ENCODE results near the gene FBXO31. TPM values are rescaled to one million over a fixed set of nuclear protein-coding genes. Genes with fewer than 3 reads are reported as not detected.
A peak's percentile ranks its signal among the peaks of the same experiment; 100 is the strongest.

The FBXO31 gene
- total RNA-seq, 1 experiment from 2014 or later = 12.5 TPM

DNA sequence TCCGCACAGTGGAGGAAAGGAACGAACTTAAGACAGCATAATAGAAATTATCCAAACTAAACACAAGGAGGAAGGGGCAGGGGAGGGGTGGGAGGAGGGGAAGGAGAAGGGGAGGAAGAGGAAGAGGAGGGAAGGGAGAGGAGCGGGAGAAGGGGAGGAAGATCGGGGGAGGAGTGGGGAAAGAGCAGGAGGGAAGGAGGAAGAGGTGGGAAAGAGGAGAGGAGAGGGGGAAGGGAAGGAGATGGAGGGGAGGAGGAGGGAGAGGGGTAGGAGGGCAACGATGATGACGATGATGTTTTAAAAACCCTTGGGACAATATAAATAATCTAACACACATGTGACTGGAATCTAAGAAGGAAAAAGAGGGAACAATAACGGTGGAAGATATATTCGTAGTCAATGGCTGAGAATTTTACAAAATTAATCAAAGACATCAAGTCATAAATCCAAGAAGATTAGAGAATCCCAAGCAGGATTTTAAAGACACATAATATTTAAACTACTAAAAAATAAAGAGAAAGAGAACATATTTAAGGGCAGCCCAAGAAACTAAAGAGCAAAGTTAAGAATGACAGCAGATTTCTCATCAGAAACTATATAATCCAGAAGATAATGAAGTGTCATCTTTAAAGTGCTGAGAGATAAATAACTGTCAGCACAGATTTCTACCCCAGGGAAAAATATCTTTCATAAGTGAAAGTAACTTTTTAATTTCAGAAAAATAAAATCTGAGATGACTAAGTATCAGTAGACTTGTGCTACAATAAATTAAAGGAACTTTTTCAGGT is 96.5 kb downstream of the FBXO31 start:
- in situ Hi-C loops (cut with HindIII; ENCODE audit: low pct_unique_long_range_greater_than_20kb, low sequenced_read_pairs) = no loop called here
- DNase-seq (ENCODE audit: low read depth, low spot score) = no peak

DNA sequence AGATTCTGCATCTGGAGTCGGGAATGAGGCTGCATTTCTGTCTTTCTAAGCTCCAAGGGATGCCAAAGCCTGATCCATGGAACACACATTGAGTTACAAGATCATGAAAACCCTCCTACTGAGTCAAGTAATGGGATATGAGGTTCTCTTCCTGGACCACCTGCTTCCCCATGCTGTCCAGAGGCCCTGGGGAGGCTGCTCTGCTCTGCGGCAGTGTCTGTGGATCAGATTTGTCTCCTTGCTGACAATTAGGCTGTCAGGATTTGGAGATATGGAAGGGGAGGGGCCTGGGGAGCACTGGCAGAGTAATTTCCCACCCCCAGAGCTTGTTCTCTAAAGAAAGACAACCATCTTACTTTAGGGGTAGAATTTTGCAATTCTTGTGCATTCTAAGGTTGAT is 99.4 kb downstream of the FBXO31 start:
- in situ Hi-C loops (cut with HindIII; ENCODE audit: low pct_unique_long_range_greater_than_20kb, low sequenced_read_pairs) = no loop called here
- no peak for DNase-seq (ENCODE audit: low read depth, low spot score)

DNA sequence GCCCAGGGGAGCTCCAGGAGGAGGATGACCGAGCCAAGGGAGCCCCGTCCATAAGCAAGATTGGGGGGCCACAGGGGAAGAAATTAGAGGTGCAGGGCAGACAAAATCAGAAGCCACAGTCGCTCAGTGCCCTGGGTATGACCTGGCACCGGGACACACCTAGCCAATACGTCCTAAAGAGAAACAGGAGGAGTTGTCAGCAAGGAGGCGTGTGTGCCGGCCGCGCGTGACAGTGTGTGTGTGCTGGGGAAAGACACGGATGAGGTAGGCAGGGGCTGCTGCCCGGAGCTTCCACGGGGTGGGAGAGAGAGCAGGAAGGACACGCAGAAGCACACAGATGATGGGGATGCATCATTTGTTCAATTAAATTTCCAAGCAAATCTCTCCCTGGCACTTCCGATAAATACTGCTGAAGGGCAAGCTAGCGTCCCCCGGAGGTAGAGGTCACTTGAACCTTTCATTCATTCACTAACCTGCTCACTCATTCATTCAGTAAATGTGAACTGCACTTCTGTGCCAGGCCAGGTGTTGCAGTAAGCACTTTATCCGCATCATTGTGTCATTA is 104.4 kb downstream of the FBXO31 start:
- in situ Hi-C loops (cut with HindIII; ENCODE audit: low pct_unique_long_range_greater_than_20kb, low sequenced_read_pairs) = no loop called here
- DNase-seq (ENCODE audit: low read depth, low spot score) = no peak

DNA sequence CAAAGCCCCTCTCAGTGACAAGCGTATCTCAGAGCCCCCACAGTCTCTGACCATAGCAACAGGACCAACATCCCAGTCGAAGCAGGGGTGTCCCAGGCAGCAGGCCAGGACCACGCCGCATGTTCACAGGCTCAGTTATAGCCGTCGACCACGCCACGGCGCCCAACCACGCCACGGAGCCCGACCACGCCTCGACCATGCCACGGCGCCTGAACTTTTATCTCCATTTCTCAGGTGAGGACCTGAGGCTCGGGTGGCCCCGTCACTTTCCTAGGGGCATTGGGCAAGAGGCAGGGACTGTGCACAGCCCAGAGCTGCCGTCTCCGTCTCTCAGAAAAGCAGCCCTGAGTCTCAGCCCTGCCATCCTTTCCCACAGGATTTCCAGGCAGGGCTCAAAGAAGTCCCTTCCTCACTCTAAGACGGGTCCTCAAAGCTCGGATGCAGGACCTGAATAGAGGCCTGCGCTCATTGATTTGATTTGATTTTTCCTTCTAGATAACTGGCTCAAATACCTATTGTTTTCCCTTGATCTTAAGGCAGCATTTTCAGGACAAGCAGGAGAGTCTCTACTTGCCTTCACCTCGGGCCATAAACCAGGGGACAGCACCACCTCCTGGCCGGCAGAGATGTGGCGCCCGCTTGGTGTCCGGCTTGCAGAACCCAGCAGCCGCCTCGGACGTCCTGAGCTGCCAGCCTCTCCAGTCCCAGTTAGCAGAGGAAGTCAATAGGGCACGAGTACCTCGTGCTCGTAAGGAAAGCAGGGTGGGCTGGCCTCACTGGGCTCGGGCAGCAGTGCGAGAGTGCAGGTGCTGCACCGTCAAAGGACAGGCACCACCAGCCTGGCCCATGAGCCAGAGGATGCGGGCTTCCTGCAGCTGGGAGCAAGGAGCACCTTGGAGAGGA is 105.1 kb downstream of the FBXO31 start:
- peak; percentile 71 for DNase-seq (ENCODE audit: low read depth, low spot score)
- in situ Hi-C loops (cut with HindIII; ENCODE audit: low pct_unique_long_range_greater_than_20kb, low sequenced_read_pairs) = no loop called here

Other genes with a start within 250 kb of the FBXO31 start
- 2.6 and 3.4 TPM in 2 replicates for gene C16orf95, start 66.4 kb downstream of the FBXO31 start, total RNA-seq (2014; rRNA removed; shearing (Covaris generic))
- 32.2 and 33.3 TPM in 2 replicates for gene MAP1LC3B, start 8.6 kb upstream of the FBXO31 start, total RNA-seq (2014; rRNA removed; shearing (Covaris generic))
- gene ZCCHC14, start 109.2 kb upstream of the FBXO31 start, total RNA-seq (2014; rRNA removed; shearing (Covaris generic)) = 6.0 and 7.2 TPM in 2 replicates
- gene JPH3, start 218.7 kb upstream of the FBXO31 start, total RNA-seq (2014; rRNA removed; shearing (Covaris generic)) = 2.6 and 4.0 TPM in 2 replicates